Tibial artery (tissue), 4 donors: Measurements from ENCODE around the gene SLC38A1.

Source experiments
- DNase-seq, 2 donors: peaks; one replicate each; pipeline ENCODE4 v3.0.0-alpha.2; 2019
- H3K27ac ChIP-seq, 2 donors: fragments of 200-600 bp; sonication (generic) in 1 of 2; 1 replicate in 1 of 2; 2 replicates in 1 of 2; pipeline ENCODE4 v1.5.1; 2018 to 2019; ENCODE audit warnings: mild to moderate bottlenecking in 1 of 2
- H3K27me3 ChIP-seq, 2 donors: fragments of 200-600 bp; sonication (generic) in 1 of 2; one replicate each; pipeline versions ENCODE4 v1.5.1 to v1.6.0; 2016 to 2019
- H3K36me3 ChIP-seq, 3 donors: fragments of 200-600 bp; sonication (generic) in 2 of 3; one replicate each; pipeline ENCODE4 v1.5.1; 2016 to 2019; ENCODE audit warnings: mild to moderate bottlenecking in 2 of 3
- H3K4me1 ChIP-seq, 4 donors: fragments of 200-600 bp; sonication (generic) in 2 of 4; 1 replicate in 3 of 4; 2 replicates in 1 of 4; pipeline ENCODE4 v1.5.1; 2016 to 2019
- H3K4me3 ChIP-seq, 2 donors: fragments of 200-600 bp; sonication (generic) in 1 of 2; 1 replicate in 1 of 2; 2 replicates in 1 of 2; pipeline ENCODE4 v1.5.1; 2018 to 2019; ENCODE audit warnings: mild to moderate bottlenecking in 2 of 2
- H3K9me3 ChIP-seq, 3 donors: fragments of 200-600 bp; sonication (generic) in 1 of 3; one replicate each; pipeline ENCODE4 v1.5.1; 2016 to 2019
- CTCF ChIP-seq, 2 experiments: fragments of 200-600 bp in 1 of 2; fragments of 450-650 bp in 1 of 2; IDR thresholded peaks; one replicate each; pipeline ENCODE4 v1.5.1; 2017 to 2019; ENCODE audit warnings: antibody characterized with exemption in 2 of 2, mild to moderate bottlenecking in 1 of 2, moderate library complexity in 1 of 2
- intact Hi-C: fragments of 100-400 bp; cut with DNase I; formaldehyde crosslinking; loops from one replicate; pipeline ENCODE4 v1.15.0; 2023; ENCODE audit warnings: low total_unique reads

SLC38A1 gene

GRCh38 chr12:46133751-46134150 is 135.1 kb downstream of the SLC38A1 start:
- TF ChIP-seq CTCF (IDR thresholded peaks at IDR 0.05) = no peak
- intact Hi-C loops = no loop called here
- Histone ChIP-seq H3K9me3 (no peaks in the 10 kb centered on the region), H3K4me3 (no peak overlapping the region), H3K27ac (no peak overlapping the region), H3K36me3 (no peaks in the 10 kb centered on the region), H3K27me3 (no peaks in the 10 kb centered on the region), H3K4me1 (peaks cover 0 to 4% (median 0%) of the 10 kb centered on the region in 4 donors)
- no peak for DNase-seq
